ENCODE measurements around the gene AKAP13.

Gene AKAP13

GRCh38 chr15:85773970-85774369 lies 393.6 kb downstream of the AKAP13 start:
- TF ChIP-seq, protein P1, sequence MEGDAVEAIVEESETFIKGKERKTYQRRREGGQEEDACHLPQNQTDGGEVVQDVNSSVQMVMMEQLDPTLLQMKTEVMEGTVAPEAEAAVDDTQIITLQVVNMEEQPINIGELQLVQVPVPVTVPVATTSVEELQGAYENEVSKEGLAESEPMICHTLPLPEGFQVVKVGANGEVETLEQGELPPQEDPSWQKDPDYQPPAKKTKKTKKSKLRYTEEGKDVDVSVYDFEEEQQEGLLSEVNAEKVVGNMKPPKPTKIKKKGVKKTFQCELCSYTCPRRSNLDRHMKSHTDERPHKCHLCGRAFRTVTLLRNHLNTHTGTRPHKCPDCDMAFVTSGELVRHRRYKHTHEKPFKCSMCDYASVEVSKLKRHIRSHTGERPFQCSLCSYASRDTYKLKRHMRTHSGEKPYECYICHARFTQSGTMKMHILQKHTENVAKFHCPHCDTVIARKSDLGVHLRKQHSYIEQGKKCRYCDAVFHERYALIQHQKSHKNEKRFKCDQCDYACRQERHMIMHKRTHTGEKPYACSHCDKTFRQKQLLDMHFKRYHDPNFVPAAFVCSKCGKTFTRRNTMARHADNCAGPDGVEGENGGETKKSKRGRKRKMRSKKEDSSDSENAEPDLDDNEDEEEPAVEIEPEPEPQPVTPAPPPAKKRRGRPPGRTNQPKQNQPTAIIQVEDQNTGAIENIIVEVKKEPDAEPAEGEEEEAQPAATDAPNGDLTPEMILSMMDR (IDR thresholded peaks at IDR 0.05; ENCODE audit: low read depth, low read length, missing control alignments), result no peak

DNA sequence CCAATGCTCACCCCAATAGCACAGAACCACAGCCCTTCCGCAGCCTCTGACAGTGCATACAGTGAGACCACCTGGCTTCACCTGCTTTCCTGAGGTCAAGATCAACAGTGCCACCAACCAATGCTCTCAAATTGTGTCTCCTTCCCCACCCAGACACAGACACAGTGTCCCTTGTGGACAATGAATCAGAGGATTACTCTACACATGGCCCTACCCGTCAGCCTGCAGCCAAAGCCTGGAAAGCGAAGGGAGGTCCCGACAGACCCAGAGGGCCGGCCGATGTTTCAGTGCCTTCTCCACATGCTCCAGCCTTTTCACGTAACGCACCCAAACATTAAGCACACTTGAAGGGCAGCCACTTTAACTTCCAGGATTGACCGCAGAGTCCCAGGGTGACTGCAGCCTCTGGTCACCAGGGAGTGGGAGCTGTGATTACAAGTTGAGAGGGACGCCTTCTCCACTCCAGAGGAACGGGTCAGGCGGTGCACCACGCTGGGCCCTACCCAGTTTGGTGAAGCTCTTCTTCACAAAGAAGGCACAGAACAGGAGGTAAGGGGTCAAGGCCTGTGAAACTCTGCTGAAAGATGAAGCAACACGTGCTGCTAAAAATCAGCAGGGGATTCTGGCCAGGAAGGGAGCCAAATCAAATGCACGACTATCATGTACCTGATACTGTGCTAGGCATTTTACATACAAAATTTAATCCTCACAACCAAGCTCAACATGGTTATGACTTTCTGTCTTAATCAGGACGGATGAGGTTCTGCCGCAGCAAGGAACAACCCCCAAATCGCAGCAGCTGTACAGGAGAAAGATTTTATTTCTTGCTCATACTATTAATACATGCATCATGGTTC lies 397.1 kb downstream of the AKAP13 start:
- no peak overlapping the region for H3K4me3 ChIP-seq (replicated peaks; ENCODE audit: low read depth, low read length)
- DNase-seq (ENCODE audit: extremely low read depth, low read depth), result no peak
- TF ChIP-seq, protein P1 (IDR thresholded peaks at IDR 0.05; ENCODE audit: low read depth, low read length, missing control alignments), result no peak

More at GRCh38 chr15:85773970-85774369, 393.6 kb downstream of the AKAP13 start:
- DNase-seq (ENCODE audit: extremely low read depth, low read depth), result no peak
- H3K4me3 ChIP-seq (replicated peaks; ENCODE audit: low read depth, low read length), result no peak overlapping the region

GRCh38 chr15:85778107-85778776 lies 397.8 kb downstream of the AKAP13 start:
- TF ChIP-seq, protein P1 (IDR thresholded peaks at IDR 0.05; ENCODE audit: low read depth, low read length, missing control alignments), result no peak
- H3K4me3 ChIP-seq (replicated peaks; ENCODE audit: low read depth, low read length), result no peak overlapping the region
- DNase-seq (ENCODE audit: extremely low read depth, low read depth), result no peak

GRCh38 chr15:85779249-85779648 lies 398.8 kb downstream of the AKAP13 start:
- no peak for DNase-seq (ENCODE audit: extremely low read depth, low read depth)
- no peak overlapping the region for H3K4me3 ChIP-seq (replicated peaks; ENCODE audit: low read depth, low read length)
- TF ChIP-seq, protein P1 (IDR thresholded peaks at IDR 0.05; ENCODE audit: low read depth, low read length, missing control alignments), result no peak

- no peak for DNase-seq (ENCODE audit: extremely low read depth, low read depth)
- TF ChIP-seq, protein P1 (IDR thresholded peaks at IDR 0.05; ENCODE audit: low read depth, low read length, missing control alignments), result no peak
- H3K4me3 ChIP-seq (replicated peaks; ENCODE audit: low read depth, low read length), result no peak overlapping the region
These were observed 400.0 kb downstream of the AKAP13 start for GRCh38 chr15:85780225-85780985.

- DNase-seq (ENCODE audit: extremely low read depth, low read depth), result no peak
- TF ChIP-seq, protein P1 (IDR thresholded peaks at IDR 0.05; ENCODE audit: low read depth, low read length, missing control alignments), result no peak
- H3K4me3 ChIP-seq (replicated peaks; ENCODE audit: low read depth, low read length), result no peak overlapping the region
These were observed 400.7 kb downstream of the AKAP13 start for GRCh38 chr15:85781099-85781498.
